ENCODE measurements around the gene PSMD3.
"Not testable (repeated sequence)": the region's sequence is repeated elsewhere in the genome, so short reads cannot be mapped to it uniquely, and the experiment has no call there.

Gene PSMD3

DNA sequence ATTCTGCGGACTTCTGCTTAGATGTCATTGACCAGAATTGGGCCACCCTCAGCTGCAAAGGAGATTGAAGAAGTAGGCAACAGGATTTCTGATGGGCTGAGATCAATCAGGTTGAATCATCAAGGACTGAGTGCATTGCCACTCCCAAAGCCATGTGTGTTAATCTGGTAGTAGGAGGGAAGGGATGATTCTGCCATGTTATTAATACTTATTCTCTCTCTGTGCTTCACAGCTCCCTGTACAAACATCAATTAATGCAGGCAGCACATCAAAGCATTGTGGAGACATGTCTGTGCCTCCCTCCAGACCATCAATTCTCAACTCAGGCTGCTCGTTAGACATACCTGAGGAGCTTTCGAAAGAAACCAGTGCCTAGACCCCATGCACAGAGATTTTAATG lies 41.5 kb upstream of the PSMD3 start:
- no peak for DNase-seq (ENCODE audit: low read depth)
- TF ChIP-seq, protein P1, sequence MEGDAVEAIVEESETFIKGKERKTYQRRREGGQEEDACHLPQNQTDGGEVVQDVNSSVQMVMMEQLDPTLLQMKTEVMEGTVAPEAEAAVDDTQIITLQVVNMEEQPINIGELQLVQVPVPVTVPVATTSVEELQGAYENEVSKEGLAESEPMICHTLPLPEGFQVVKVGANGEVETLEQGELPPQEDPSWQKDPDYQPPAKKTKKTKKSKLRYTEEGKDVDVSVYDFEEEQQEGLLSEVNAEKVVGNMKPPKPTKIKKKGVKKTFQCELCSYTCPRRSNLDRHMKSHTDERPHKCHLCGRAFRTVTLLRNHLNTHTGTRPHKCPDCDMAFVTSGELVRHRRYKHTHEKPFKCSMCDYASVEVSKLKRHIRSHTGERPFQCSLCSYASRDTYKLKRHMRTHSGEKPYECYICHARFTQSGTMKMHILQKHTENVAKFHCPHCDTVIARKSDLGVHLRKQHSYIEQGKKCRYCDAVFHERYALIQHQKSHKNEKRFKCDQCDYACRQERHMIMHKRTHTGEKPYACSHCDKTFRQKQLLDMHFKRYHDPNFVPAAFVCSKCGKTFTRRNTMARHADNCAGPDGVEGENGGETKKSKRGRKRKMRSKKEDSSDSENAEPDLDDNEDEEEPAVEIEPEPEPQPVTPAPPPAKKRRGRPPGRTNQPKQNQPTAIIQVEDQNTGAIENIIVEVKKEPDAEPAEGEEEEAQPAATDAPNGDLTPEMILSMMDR (IDR thresholded peaks at IDR 0.05; ENCODE audit: control insufficient read depth, insufficient read depth, low read depth, low read length, missing control alignments) = no peak
- no peak overlapping the region for H3K4me3 ChIP-seq (ENCODE audit: control insufficient read depth, low read depth, low read length)

DNA sequence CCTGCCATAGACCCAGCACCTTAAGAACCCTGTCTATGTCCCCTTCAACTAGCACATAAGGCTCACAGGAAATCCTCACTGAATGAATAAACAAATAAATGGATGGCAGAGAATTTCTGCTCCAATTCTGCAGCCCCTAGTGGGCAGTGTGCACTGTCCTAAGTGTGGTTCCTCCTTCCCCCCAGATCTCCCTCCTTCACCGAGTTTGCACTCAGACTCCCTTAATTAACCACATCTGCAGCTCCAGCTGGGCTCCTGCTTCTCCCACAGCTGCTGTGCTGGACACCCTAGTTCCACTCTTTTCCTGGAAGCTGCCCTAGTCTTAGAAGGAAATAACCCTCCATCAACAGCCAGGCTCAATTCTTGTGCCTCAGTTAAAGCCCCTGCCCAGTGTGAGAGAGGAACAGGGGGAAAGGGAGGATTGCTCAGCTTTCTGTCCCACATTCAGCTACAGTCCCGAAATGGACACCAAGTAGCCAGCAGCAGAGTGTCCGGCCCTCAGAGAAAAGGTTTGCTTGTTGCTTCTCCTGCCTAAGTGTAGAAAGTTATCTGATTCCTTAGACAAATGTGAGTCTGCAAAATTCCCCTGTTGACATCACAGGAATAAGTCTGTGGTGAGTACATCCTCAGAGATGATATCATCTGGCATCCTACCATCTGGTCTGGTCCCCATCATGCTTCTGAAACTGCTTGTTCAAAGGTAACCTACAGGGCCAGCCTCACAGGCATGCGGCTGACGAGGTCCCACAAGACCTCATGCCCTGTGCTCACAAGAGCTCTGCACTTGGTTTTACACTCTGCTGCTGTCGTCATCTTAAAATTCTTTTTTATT lies 40.8 kb upstream of the PSMD3 start:
- peak; percentile 59 for DNase-seq (ENCODE audit: low read depth)
- TF ChIP-seq, protein P1 (IDR thresholded peaks at IDR 0.05; ENCODE audit: control insufficient read depth, insufficient read depth, low read depth, low read length, missing control alignments) = peak; percentile 67
- H3K4me3 ChIP-seq (ENCODE audit: control insufficient read depth, low read depth, low read length) = no peak overlapping the region

DNA sequence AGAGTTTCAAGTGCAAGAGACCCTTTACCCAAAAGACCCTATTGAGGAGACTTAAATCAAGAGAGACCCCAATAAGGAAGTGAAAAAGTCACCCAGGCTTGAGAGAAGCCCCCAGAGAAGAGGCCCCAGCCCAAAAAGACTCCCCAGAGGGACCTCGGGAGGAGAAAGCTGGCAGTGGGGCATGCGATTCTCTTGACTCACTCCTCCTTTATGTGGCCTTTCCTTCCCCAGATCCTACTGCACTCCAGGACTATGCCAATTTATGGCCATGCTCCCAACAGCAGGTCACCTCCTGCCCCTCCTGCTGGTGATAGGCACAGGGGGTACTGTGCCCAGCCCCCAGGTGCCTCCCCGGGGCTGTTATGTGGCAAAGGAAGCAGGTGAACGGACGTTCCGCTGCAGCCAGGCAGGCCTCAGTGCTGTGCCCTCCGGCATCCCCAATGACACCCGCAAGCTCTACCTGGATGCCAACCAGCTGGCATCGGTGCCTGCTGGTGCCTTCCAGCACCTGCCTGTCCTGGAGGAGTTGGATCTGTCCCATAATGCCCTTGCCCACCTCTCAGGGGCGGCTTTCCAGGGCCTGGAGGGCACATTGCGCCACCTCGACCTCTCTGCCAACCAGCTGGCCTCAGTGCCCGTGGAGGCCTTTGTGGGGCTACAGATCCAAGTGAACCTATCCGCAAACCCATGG lies 36.8 kb upstream of the PSMD3 start:
- TF ChIP-seq, protein P1 (IDR thresholded peaks at IDR 0.05; ENCODE audit: control insufficient read depth, insufficient read depth, low read depth, low read length, missing control alignments) = no peak
- no peak overlapping the region for H3K4me3 ChIP-seq (ENCODE audit: control insufficient read depth, low read depth, low read length)
- DNase-seq (ENCODE audit: low read depth) = no peak

DNA sequence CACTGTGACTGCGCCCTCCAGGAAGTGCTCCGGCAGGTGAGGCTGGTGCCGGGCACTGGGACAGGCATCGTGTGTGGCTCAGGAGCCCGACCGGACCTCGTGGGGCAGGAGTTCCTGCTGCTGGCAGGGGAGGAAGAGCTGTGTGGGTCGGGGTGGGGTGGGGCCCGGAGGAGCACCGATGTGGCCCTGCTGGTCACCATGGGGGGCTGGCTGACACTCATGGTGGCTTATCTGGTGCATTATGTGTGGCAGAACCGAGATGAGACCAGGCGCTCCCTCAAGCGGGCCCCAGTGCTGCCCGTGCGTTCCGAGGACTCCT lies 36.3 kb upstream of the PSMD3 start:
- no peak for DNase-seq (ENCODE audit: low read depth)
- TF ChIP-seq, protein P1 (IDR thresholded peaks at IDR 0.05; ENCODE audit: control insufficient read depth, insufficient read depth, low read depth, low read length, missing control alignments) = no peak

DNA sequence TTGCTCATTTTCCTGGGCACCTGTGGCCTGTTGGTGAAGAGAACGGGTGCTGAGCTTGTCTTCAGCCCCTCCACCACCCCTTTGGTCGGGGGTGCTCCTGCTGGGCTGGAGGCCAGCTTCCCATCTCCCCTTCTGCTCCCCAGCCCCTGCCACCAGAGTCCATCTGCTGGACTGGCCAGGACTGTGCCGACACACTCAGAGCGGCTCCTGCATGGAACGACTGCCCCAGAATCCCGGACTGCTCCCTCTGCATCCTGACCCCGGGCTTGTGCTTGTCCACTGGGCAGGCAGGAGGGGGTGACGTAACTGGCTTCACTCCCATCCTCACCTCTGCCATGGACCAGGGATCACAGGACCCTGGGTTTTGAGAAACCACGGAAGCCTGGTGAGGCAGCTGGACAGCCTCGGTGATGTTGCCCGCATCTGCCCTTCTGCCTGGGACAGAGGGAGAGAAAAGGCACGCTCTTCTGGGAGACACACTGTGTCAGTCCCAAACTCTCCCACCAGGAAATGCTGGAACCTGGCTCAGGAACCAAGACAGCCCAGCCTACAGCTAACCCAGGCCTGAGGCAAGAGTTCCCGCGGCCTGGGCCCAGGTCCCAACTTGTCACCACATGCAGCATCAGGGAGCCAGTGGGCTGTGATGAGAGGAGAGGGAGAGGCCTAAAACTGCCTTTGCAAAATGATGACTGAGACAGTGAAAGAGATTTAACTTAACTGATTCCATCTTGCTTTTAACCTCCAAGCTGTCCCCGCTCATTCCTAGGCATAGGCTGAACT lies 33.9 kb upstream of the PSMD3 start:
- TF ChIP-seq, protein P1 (IDR thresholded peaks at IDR 0.05; ENCODE audit: control insufficient read depth, insufficient read depth, low read depth, low read length, missing control alignments) = no peak
- DNase-seq (ENCODE audit: low read depth) = no peak
- no peak overlapping the region for H3K4me3 ChIP-seq (ENCODE audit: control insufficient read depth, low read depth, low read length)

More for the DNA sequence above, 36.3 kb upstream of the PSMD3 start:
- H3K4me3 ChIP-seq (ENCODE audit: control insufficient read depth, low read depth, low read length) = no peak overlapping the region

DNA sequence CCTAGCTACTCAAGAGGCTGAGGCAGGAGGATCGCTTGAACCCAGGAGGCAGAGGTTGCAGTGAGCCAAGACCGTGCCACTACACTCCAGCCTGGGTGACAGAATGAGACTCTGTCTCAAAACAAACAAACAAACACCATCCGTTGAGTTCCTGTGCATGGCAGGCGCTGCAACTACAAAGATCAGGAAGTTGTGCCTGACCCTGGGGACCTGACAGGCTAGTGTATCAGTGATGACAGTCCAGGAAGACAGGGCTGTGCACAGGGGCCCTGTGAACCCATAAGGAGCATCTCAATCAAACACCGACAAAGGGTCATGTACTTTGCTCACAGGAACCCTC lies 32.1 kb upstream of the PSMD3 start:
- not testable (repeated sequence) for H3K4me3 ChIP-seq (ENCODE audit: control insufficient read depth, low read depth, low read length)

DNA sequence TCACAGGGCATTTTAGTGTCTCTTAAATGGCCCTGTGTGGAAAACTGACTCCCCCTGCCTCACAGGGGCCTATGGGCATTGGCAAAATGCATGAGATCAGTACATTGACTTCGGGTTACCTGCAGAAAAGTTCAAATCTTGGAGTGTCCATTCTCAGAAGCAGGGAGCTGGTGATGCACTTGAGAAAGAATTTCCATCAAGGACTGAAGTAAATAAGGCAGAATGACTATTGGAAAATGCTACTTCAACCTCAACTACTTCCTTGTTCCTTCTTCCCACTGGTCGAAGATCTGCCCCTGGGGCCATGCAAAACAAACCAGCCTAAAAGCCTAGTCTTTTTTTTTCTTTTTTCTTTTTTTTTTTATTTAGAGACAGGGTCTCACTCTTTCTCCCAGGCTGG lies 31.6 kb upstream of the PSMD3 start:
- DNase-seq (ENCODE audit: low read depth) = no peak
- H3K4me3 ChIP-seq (ENCODE audit: control insufficient read depth, low read depth, low read length) = no peak overlapping the region
- TF ChIP-seq, protein P1 (IDR thresholded peaks at IDR 0.05; ENCODE audit: control insufficient read depth, insufficient read depth, low read depth, low read length, missing control alignments) = no peak

More for the DNA sequence above, 32.1 kb upstream of the PSMD3 start:
- not testable (repeated sequence) for DNase-seq (ENCODE audit: low read depth)

Measured in AG09309 (cell line).